RWPE1 (cell line): ENCODE data around the gene STAMBPL1.

Source experiments
- CTCF ChIA-PET: fragments of 350-600 bp; sonication (Branson Sonifier 250); formaldehyde crosslinking; extraction: SDS; loops from one replicate; lab custom pipeline; 2021; lab: Yijun Ruan, JAX
- POLR2A ChIA-PET: fragments of 400-600 bp; formaldehyde crosslinking; extraction: SDS; loops from one replicate; lab custom pipeline; 2020; ENCODE audit warnings: antibody characterized with exemption; ENCODE audit not compliant: low non-redundant PET; lab: Yijun Ruan, JAX
- DNase-seq: peaks from one replicate; pipeline ENCODE4 v3.0.0; 2012; ENCODE audit warnings: low spot score
- H3K27ac ChIP-seq: fragments of 450-650 bp; 2 replicates; pipeline ENCODE4 v1.5.1; 2017
- TF ChIP-seq, protein P1 (sequence below): fragments of 450-650 bp; conservative IDR thresholded peaks from 2 replicates; pipeline ENCODE4 v1.5.1; 2017; ENCODE audit warnings: low read depth, mild to moderate bottlenecking

The STAMBPL1 gene

DNA sequence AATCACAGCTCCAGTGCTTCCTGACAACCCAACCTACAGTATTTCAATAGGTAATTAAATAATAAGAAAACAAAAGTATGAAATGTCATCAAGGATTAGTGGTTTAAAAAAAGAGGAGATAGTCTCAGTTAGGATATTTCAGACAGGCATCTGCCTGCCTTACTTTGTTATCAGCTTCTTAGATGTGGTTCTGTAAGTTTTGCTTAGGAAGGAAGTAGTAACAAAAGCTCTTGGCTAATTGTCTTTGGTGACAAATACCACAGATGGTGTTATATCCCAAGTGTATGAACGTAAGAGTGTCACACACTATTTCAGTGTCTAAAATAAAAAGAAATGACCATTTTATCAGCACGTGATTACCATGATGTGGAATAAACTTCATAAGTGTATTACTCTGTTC lies 82.3 kb downstream of the STAMBPL1 start:
- POLR2A ChIA-PET, result no interaction called here
- no peak for DNase-seq
- TF ChIP-seq, protein P1, sequence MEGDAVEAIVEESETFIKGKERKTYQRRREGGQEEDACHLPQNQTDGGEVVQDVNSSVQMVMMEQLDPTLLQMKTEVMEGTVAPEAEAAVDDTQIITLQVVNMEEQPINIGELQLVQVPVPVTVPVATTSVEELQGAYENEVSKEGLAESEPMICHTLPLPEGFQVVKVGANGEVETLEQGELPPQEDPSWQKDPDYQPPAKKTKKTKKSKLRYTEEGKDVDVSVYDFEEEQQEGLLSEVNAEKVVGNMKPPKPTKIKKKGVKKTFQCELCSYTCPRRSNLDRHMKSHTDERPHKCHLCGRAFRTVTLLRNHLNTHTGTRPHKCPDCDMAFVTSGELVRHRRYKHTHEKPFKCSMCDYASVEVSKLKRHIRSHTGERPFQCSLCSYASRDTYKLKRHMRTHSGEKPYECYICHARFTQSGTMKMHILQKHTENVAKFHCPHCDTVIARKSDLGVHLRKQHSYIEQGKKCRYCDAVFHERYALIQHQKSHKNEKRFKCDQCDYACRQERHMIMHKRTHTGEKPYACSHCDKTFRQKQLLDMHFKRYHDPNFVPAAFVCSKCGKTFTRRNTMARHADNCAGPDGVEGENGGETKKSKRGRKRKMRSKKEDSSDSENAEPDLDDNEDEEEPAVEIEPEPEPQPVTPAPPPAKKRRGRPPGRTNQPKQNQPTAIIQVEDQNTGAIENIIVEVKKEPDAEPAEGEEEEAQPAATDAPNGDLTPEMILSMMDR, result no peak
- CTCF ChIA-PET, result interaction anchor here (0.7 to 0.9 kb wide), 2 partner anchors 505 to 865 kb away, joined by 3 to 4 read pairs; no protein-coding TSS in a partner anchor
- H3K27ac ChIP-seq, result no peak overlapping the region

DNA sequence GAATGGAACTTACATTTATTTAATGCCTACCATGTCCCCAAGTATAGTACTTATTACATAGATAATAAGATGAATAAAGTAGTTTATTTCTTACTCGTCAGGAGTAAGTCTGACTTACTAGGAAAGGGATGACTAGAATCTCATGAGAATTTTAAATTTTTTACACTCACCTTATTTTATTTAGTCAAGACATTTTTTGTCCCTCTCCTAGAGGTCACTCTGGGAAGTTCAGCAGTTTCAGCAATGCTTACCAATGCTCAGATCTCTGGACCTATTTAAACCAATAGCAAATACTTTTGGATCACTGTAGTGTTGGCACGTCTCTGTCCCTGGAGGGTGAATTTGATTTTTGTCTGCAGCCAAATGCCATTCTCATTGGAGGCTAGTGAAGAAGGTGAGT lies 83.3 kb downstream of the STAMBPL1 start:
- POLR2A ChIA-PET, result no interaction called here
- no peak for DNase-seq
- CTCF ChIA-PET, result interaction anchor here (4.0 kb wide), 1 partner anchor 24 kb away, joined by 14 read pairs; no protein-coding TSS in a partner anchor
- TF ChIP-seq, protein P1, result no peak
- no peak overlapping the region for H3K27ac ChIP-seq

DNA sequence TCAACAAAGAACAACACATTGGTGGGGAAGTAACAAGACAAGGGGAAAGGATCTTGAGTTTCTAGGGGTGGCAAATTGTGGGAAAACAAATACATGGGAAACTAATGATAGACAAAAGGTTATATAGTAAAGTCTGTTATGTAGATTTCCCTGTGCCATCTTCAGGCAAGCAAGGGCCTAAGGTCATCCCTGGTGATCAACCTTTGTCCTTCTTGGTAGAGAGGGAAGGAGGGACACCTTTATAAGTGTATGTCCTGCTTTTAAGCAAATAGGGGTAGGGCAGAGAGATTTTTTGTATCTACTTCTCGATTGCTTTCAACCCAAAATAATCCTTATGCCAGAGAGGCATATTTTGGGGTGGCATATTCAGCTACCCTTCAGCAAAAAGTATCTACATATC lies 84.3 kb downstream of the STAMBPL1 start:
- CTCF ChIA-PET, result interaction anchor here (0.6 to 4.0 kb wide), 4 partner anchors 12 to 154 kb away, joined by 3 to 14 read pairs (median 4); no protein-coding TSS in a partner anchor
- POLR2A ChIA-PET, result no interaction called here

DNA sequence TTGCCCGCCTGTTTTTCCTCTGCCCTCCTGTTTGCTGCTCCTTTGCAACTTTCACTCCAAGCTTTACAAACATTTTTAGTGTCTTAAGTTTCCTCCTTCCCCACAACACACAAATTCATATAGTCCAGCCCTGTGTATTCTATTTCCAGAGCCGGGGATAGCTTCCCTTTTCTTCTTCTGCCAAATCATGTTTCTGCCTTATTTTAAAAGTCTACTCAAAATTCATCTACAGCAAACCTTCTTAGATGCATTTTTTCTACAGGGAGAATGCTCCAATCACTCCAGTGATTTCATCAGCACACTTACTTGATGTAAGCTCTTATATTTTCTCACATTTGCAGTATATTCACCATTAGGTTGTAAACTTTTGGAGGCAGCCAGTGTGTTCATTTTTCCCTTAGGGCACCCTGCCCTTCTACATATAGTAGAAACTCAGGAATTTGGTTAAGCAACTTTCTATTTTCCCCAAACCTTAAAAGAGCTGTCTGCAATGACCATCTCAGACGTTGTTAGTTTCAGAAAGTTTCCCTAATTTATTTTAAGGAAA lies 84.9 kb downstream of the STAMBPL1 start:
- TF ChIP-seq, protein P1, result no peak
- ChIA-PET CTCF (interaction anchor here (0.6 to 4.0 kb wide), 4 partner anchors 22 to 154 kb away, joined by 3 to 14 read pairs (median 4); no protein-coding TSS in a partner anchor), POLR2A (no interaction called here)
- no peak overlapping the region for H3K27ac ChIP-seq
- no peak for DNase-seq

More for the DNA sequence above, 84.3 kb downstream of the STAMBPL1 start:
- H3K27ac ChIP-seq, result no peak overlapping the region
- DNase-seq, result no peak
- TF ChIP-seq, protein P1, result no peak

DNA sequence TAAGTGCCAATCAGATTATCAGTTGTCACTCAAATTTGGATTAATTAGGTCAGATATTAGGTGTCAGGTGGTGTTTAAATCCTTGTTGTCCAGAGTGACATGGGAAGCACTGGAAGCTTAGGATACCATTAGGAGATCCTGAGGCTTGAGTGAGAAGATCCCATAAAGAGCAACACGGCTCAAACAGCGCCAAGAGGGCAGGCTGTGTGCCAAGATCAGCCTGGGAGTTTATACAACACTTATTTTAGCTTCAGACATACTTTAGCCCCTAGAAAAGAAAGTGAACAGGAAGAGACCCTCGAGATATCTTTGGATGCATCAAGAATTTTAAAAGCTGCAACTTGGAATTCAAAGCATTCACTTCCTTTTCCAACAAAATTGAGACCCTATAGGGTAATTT lies 86.8 kb downstream of the STAMBPL1 start:
- POLR2A ChIA-PET, result no interaction called here
- H3K27ac ChIP-seq, result no peak overlapping the region
- TF ChIP-seq, protein P1, result no peak
- CTCF ChIA-PET, result no interaction called here
- DNase-seq, result no peak

DNA sequence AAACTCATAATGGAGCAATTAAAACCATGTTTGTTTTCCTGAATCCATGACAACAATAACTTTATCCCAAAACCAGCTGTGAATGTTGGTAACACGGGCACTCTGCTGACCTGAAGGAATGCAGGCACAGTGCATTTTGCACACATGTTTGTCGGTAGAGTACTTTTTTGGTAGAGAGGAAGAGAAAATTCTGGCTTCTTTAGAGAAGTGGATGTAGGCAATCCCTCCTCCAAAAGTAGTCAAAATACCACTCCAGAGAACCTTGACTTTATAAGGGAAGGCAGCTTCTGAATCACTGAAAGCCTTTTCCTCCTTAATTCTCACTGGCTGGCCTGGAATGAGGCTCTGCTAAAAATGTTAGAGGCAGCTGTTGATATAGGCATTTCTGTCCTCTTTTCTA lies 88.3 kb downstream of the STAMBPL1 start:
- no peak overlapping the region for H3K27ac ChIP-seq
- no peak for DNase-seq
- ChIA-PET POLR2A (no interaction called here), CTCF (no interaction called here)
- TF ChIP-seq, protein P1, result no peak
